GM19099 (cell line): Measurements from ENCODE around the gene NSUN7.

ENCODE experiments used
- POLR2A ChIP-seq: IDR thresholded peaks from 3 replicates; pipeline ENCODE4 v1.6.1; 2011; ENCODE audit warnings: low read depth; ENCODE audit not compliant: insufficient read length; ENCODE audit errors: extremely low read depth

NSUN7 gene

GRCh38 chr4:40728333-40728732 lies 21.4 kb upstream of the NSUN7 start:
- no peak for TF ChIP-seq POLR2A

DNA sequence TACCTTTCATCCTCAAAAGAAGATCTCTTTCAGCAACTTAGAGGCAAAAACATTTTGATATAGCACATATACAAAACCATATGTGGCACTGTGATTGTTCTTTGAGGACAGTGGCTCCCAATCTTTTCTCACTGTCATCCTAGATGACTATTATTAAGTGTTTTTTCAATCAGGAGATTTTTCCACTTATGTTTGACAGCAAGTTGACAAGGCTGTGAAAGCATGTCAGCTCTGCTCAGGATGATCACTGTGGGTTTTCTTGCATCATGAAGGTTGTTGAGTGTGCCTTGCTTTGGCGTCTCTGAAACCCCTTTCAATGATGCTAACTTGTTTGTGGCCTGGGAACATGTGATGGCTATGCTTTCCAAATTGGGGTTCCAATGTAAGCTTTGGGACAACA lies 20.2 kb upstream of the NSUN7 start:
- no peak for TF ChIP-seq POLR2A

DNA sequence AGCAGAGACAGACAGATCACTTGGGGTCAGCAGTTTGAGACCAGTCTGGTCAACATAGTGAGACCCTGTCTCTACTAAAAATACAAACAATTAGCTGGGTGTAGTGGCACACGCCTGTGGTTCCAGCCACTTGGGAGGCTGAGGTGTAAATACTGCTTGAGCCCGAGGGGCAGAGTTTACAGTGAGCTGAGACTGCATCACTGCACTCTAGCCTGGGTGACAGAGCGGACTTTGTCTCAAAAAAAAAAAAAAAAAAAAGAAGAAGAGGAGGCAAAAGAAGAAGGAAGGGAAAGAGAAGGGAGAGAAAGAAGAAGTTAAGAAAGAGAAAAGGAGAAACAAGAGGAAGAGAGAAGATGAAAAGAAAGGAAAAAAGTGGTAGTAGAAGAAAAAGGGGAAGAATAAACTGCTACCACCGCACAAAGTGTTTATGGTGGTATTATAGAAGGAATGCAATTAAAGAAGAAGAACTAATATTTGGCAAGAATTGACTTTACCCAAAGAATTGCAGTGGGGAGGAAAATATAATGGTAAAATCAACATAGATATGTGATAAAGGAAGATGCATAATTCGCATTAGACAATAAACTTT lies 19.6 kb upstream of the NSUN7 start:
- TF ChIP-seq POLR2A, result no peak

DNA sequence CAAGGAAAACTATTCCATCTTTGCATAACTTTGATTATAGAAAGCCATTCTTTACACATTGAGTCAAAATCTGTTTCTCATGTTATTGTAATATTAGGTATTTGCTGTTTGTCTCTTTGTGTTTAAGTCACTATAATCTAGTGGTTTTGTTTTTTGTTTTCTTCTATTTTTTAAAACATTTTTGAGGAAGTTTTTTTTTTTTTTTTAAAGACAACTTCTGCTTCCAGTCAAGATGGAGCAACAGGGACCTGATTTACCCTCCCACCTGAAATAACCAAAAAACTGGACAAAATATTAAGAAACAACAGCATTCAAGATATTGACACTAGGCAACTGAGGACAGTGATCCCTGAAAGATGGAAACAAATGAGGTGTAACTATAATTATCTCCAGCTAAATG lies 18.4 kb upstream of the NSUN7 start:
- no peak for TF ChIP-seq POLR2A

DNA sequence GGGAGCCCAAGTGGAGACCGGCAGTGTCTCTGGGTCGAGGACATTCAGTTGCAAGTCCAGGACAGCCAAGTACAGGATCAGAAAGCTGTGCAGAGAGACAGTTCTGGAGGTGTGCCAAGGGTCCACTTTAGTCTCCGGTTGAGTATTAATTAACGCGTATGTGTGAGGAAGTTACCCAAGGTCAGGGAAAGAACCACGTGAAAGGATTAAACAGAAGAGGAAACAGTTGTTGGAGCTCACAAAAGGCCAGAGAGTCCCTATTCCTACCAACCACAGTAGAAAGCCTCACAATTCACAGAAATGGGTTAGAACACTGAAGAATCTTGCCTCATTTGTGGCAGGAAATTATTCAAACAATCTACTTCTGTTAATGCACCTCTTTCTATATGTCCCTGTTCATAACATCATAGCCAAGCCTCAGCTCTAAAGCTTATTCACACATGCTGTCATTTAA lies 17.9 kb upstream of the NSUN7 start:
- no peak for TF ChIP-seq POLR2A

DNA sequence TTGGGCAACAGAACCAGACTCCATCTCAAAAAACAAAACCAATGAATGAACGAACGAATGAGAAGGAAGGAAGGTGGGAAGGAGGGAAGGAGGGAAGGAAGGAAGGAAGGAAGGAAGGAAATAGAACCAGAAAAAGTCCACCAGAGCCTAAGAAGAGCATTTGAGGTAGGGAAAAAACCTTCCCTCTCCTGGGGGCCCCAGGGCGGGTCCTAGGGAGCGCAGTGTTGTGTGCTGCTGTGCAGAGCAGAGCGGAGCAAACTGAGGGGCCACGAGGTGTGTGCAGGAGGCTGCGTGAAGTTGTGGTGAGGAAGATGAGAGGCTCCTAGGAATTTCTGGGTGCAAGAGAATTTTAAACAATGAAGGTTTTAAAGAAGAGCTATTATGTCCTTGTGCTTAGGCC lies 16.0 kb upstream of the NSUN7 start:
- no peak for TF ChIP-seq POLR2A

DNA sequence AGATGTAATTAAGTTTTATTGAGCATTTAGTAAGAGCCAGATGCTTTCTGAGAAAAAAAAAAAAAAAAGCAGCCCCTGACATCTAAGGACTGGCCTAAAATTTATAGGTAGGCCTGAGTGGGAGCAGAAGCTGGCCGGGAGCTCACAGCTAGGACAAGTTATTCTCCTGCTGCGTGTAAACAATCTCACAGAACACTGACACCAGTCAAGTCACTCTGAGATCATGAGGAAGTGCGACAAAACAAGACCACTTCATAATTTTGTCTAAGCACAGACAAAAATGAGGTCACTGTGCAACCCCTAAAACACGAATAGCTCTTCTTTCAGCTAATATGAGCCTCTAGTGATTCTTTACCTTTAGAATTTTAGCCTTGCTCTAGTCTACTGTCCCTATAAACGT lies 15.3 kb upstream of the NSUN7 start:
- TF ChIP-seq POLR2A, result no peak

DNA sequence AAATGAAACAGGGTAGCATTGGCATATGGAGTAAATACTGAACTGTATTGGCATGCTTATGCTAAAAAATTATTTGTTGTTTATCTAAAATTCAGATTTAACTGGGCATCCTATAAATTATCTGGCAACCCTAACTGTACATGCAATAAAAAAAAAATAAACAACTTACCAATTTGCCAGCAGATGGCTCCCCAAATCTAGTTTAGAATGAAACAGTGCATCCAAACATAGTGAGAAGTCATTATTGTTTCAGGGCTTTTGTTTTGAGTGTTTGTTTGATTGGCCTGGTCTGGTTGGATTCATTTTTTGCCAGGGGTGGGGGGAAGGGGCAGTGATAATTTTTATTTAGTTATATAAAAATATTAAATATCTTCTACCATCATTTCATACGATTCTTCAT lies 12.8 kb upstream of the NSUN7 start:
- TF ChIP-seq POLR2A, result no peak

- no peak for TF ChIP-seq POLR2A
Measured at GRCh38 chr4:40737879-40738278, 11.9 kb upstream of the NSUN7 start.

GRCh38 chr4:40739347-40739746 lies 10.4 kb upstream of the NSUN7 start:
- TF ChIP-seq POLR2A, result no peak

DNA sequence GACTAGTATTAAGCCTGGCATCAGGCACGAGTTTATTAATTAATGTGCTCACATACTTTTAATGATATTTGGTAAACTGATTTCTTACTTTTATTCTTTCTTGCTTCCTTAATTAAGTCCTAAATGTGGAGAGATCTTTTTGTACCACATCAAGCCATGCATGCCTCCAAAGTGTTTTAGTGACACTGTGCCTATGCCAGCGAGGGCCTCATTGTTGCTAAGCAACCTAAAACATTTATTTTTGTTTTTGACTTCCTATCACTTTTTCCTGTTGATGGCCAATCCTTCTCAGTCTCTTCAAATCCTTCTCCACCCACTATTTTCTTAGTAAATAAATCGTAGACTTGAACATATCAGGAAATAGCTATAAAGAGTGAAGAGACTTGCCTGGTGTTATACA lies 5.5 kb upstream of the NSUN7 start:
- no peak for TF ChIP-seq POLR2A

- TF ChIP-seq POLR2A, result no peak
Measured at GRCh38 chr4:40745285-40745984, 4.3 kb upstream of the NSUN7 start.

GRCh38 chr4:40747207-40747835 lies 2.4 kb upstream of the NSUN7 start:
- no peak for TF ChIP-seq POLR2A

DNA sequence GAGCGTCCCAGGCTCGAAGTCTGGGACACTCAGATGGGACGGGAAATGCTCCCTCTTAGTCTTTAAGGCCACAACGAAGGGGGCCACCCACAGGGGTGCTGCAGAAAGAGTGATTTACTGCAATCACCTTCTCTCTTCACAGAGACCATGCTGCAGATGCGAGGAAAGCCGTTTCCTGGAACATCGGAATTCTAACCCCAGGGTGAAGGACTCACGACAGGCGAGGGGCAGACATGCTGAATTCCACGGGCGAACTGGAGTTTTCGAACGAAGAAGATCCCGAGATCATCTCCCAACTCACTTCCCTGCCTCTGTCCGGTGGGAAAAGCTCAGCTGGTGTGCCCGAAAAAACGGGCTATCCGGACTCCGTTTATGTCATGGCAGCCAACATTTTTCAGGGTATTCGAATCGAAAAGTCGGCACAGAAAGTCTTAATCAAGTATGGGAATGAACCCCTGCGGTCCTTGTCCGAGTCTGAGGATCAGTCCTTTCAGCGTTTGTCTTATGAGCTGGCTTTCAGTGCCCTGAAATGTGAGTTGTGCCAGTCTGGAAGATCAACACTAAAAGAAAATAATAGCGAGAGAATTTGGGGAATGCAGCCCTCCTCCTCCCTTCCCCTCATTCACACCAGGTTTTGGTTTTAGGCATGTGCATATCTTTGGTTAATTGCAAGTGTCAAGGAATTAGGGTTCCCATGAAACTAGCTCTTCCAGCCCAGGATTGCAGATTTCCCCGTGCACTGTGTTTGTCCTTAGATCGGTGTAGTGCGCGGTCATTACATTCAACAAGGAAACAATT lies 905 bp downstream of the NSUN7 start:
- no peak for TF ChIP-seq POLR2A

DNA sequence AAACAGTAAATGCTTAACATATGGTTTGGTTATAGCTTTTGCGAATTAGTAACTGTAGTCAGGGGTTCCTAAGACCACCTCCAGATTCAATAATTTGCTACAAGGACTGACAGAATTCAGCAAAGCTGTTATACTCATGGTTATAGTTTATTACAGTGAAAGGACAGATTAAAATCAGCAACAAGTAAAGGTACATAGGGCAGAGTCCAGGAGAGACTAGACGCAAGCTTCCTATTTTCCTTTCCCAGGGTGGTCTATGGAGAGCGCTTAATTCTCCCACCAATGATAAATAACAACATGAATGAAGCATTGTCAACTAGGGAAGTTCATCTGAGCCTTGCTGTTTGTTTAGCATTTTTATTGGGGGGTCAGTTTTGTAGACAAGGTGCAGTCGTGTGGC lies 5.9 kb downstream of the NSUN7 start:
- no peak for TF ChIP-seq POLR2A
